Hippocampal formation (tissue), 2 donors: ENCODE results near the gene MAMLD1.

Source experiments
- DNase-seq, 2 donors: peaks; one replicate each; lab custom pipeline; 2025; lab: John Stamatoyannopoulos, UW

Gene MAMLD1

GRCh38 chrX:150502979-150503897 lies 140.1 kb downstream of the MAMLD1 start:
- no peak for DNase-seq

GRCh38 chrX:150503898-150504219 lies 140.7 kb downstream of the MAMLD1 start:
- DNase-seq = no peak

GRCh38 chrX:150504397-150505182 lies 141.5 kb downstream of the MAMLD1 start:
- DNase-seq = peak; percentile 16 to 33

- no peak for DNase-seq
Observed at GRCh38 chrX:150506020-150506419, 142.9 kb downstream of the MAMLD1 start.

GRCh38 chrX:150506486-150506885 lies 143.4 kb downstream of the MAMLD1 start:
- DNase-seq = no peak

- DNase-seq = no peak
Observed at GRCh38 chrX:150507251-150507856, 144.2 kb downstream of the MAMLD1 start.

- peak in 1 of 2 donors; percentile 44 for DNase-seq
Observed at GRCh38 chrX:150508018-150508417, 144.9 kb downstream of the MAMLD1 start.

- DNase-seq = peak; percentile 29 to 62
Observed at GRCh38 chrX:150508451-150509367, 145.6 kb downstream of the MAMLD1 start.

- DNase-seq = no peak
Observed at GRCh38 chrX:150509703-150510102, 146.6 kb downstream of the MAMLD1 start.

GRCh38 chrX:150512461-150512901 lies 149.4 kb downstream of the MAMLD1 start:
- DNase-seq = no peak

- DNase-seq = no peak
Observed at GRCh38 chrX:150513544-150513943, 150.4 kb downstream of the MAMLD1 start.

- DNase-seq = no peak
Observed at GRCh38 chrX:150514462-150514861, 151.3 kb downstream of the MAMLD1 start.

GRCh38 chrX:150515801-150516200 lies 152.7 kb downstream of the MAMLD1 start:
- DNase-seq = no peak

- DNase-seq = no peak
Observed at GRCh38 chrX:150517303-150517910, 154.3 kb downstream of the MAMLD1 start.

GRCh38 chrX:150522494-150522893 lies 159.4 kb downstream of the MAMLD1 start:
- DNase-seq = no peak

- peak; percentile 61 to 79 for DNase-seq
Observed at GRCh38 chrX:150525061-150525919, 162.2 kb downstream of the MAMLD1 start.

GRCh38 chrX:150526692-150527091 lies 163.6 kb downstream of the MAMLD1 start:
- no peak for DNase-seq

GRCh38 chrX:150527108-150527507 lies 164.0 kb downstream of the MAMLD1 start:
- DNase-seq = no peak

GRCh38 chrX:150529587-150529986 lies 166.5 kb downstream of the MAMLD1 start:
- no peak for DNase-seq

- DNase-seq = no peak
Observed at GRCh38 chrX:150530821-150531220, 167.7 kb downstream of the MAMLD1 start.
